HG03025 (cell line): ENCODE results near the gene TRIM27.
A peak's percentile ranks its signal among the peaks of the same experiment; 100 is the strongest.
"Not testable (repeated sequence)": the region's sequence is repeated elsewhere in the genome, so short reads cannot be mapped to it uniquely, and the experiment has no call there.

Experiments
- ATAC-seq: cut with Tn5 transposase; IDR thresholded peaks from one replicate; pipeline ENCODE4 v1.9.1; 2021; ENCODE audit warnings: mild to moderate bottlenecking, moderate library complexity; ENCODE audit not compliant: unreplicated experiment, low FRiP score

TRIM27 gene

GRCh38 chr6:28866205-28867085 is 57.3 kb downstream of the TRIM27 start:
- peak; percentile 51 for ATAC-seq

DNA sequence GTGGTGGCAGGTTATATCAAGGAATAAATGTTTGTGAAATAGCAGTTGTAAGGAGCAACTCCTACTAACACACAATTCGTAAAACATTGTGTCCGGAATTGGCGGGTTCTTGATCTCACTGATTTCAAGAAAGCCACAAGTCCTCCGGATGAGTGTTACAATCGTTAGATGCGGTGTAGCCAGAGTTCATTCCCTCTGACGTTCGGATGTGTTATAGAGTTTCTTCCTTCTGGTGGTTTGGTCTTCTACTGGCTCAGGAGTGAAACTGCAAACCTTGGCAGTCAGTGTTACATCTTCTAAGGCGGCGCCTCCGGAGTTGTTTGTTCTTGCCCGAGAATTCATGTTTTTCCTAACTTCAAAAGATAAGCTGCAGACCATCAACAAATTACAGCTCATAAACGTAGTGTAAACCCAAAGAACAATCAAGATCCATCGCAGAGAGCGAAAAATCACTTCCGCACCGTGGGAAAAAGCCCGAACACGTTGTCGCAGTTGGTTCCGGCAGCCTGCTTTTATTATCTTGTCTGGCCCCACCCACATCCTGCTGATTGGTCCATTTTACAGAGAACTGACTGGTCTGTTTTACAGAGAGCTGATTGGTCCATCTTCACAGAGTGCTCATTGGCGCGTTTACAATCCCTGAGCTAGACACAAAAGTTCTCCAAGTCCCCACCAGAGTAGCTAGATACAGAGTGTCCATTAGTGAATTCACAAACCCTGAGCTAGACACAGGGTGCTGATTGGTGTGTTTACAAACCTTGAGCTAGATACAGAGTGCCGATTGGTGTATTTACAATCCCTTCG is 58.2 kb downstream of the TRIM27 start:
- no peak for ATAC-seq

DNA sequence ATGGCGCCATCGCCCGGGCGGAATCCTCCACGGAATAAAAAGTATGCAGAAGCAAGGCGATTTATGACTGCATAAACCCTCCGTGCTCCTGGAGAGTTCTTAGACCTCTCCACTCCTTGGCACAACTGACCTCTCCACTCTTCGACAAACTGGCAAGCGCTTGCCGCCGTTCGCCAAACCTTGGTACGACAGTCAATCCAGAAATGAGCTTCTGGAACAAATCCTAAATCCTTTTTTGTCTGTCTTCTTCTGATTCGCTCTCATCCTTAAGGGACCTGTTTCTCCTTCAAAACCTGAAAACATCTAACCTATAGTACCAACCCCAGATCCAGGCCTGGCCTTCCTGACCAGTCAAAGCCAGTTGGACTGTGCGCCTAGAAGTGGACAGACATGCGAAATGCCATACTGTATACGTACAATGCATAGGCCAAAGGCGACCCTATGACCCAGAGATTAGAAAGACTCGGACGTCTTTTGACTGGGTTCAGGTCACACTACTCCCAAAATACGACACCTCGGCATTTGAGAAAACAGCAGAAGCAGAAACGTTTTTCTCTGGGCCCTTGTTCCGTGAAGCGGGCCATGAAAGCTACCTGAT is 59.4 kb downstream of the TRIM27 start:
- ATAC-seq, result no peak

GRCh38 chr6:28863604-28864325 is 60.0 kb downstream of the TRIM27 start:
- ATAC-seq, result no peak

- no peak for ATAC-seq
Observed at GRCh38 chr6:28862077-28862476, 61.7 kb downstream of the TRIM27 start.

DNA sequence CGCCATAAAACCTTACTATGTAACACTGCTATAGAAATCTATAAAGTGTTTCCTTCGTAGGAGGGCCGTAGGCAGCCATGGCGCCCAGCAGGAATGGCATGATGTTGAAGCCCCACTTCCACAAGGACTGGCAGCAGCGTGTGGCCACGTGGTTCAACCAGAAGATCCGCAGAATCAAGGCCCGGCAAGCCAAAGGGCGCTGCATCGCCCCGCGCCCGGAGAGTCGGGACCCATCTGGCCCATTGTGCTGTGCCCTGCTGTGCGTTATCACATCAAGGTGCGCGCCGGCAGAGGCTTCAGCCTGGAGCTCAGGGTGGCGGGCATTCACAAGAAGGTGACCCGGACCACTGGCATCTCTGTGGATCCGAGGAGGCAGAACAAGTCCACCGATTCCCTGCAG is 62.4 kb downstream of the TRIM27 start:
- no peak for ATAC-seq

GRCh38 chr6:28860581-28860980 is 63.2 kb downstream of the TRIM27 start:
- no peak for ATAC-seq

DNA sequence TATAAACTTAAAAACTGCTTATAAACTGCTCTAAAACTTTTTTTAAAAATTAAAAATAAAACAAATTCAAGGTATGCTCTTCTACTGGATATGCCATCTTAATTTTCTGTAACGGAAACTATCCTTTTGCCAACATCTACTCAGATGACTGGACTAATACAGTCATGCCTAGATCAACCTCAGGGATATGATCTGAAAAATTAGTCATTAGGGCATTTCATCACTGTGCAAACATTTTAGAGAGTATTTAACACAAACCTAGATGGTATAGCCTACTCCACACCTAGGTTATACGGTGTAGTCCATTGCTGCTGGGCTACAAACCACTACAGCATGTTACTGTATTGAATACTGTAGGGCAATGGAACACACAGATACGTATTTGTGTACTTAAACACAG is 64.8 kb downstream of the TRIM27 start:
- ATAC-seq, result no peak

GRCh38 chr6:28856620-28857005 is 67.2 kb downstream of the TRIM27 start:
- ATAC-seq, result no peak

- ATAC-seq, result not testable (repeated sequence)
Observed at GRCh38 chr6:28854405-28854804, 69.4 kb downstream of the TRIM27 start.
